Mucosa of descending colon (tissue), 3 donors: ENCODE measurements around the gene ERC2. TPM values are rescaled to one million over a fixed set of nuclear protein-coding genes. Genes with fewer than 3 reads are reported as not detected.

Source experiments
- ATAC-seq: fragments of 200-7000 bp; cut with Tn5 transposase; one replicate; pipeline ENCODE4 v1.9.1; 2020; ENCODE audit warnings: mild to moderate bottlenecking, moderate library complexity
- DNase-seq, 3 donors: peaks; one replicate each; pipeline ENCODE4 v3.0.0-alpha.2; 2020
- H3K36me3 ChIP-seq: fragments of 200-600 bp; one replicate; pipeline ENCODE4 v1.8.0; 2021; ENCODE audit warnings: low read depth, mild to moderate bottlenecking
- H3K4me1 ChIP-seq: fragments of 200-600 bp; one replicate; pipeline ENCODE4 v1.8.0; 2021; ENCODE audit warnings: low read depth, mild to moderate bottlenecking
- H3K4me3 ChIP-seq: fragments of 200-600 bp; one replicate; pipeline ENCODE4 v1.8.0; 2021; ENCODE audit warnings: mild to moderate bottlenecking
- H3K9me3 ChIP-seq: fragments of 200-600 bp; one replicate; pipeline ENCODE4 v1.8.0; 2021; ENCODE audit warnings: mild to moderate bottlenecking
- intact Hi-C, 2 donors: fragments of 100-400 bp; cut with DNase I in 1 of 2; cut with micrococcal nuclease in 1 of 2; formaldehyde crosslinking; loops; one replicate each; pipeline versions ENCODE4 v1.11.0 to v1.11.1; 2022; cut with DNase I, micrococcal nuclease
- total RNA-seq, 3 donors: library from RNA; stranded (reverse); fragmentation: NEBNext Ultra II Directional in 2 of 3; extraction: Animal tissue kit (Norgen Biotek cat#: 25700) in 2 of 3; gene quantifications; one replicate each; pipeline versions ENCODE4 v1.2.1 to v1.2.4, GENCODE V29; 2021 to 2023
- TF ChIP-seq, protein P1 (sequence below): fragments of 200-600 bp; IDR thresholded peaks from one replicate; pipeline ENCODE4 v1.8.0; 2022; ENCODE audit warnings: antibody characterized with exemption, mild to moderate bottlenecking
- donor health status: DM: no; HTN: no; CAD: no; lungs with moderate emphysema.
- donor health status: DM: no; HTN: no; CAD: no.
- donor health status: DM: no; HTN: yes; CAD: no.

ERC2 gene
- total RNA-seq, 3 donors from 2014 or later, result 0.06 to 1.8 (median 0.43) TPM

DNA sequence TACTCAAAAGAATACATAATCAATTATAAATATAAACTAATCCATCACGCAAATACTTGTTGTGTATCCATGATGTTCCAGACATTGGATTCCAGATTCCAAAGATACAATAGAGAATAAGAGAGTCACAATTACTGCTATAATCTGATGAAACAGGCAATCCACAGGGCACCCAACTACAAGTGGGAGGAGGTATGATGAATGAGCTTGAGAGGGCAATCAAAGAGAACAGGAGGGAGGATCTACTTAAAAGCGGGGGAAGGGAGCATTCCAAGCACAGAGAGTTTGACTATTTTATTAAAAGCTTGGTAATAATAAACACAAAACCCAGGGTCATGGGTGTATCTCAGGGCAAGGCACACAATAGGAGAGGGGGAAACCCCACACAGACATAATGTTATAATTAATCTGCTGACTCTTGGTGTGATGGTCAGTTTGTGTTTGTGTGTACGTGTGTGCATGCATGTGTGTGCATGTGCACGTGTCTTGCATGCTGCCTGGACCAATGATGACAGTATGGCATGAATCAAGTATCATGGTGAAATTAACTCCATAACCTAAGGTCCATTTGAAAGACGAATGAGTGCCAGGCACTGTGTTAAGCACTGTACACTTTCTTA lies 655.8 kb downstream of the ERC2 start:
- H3K4me3 ChIP-seq, result no peak overlapping the region
- ATAC-seq, result no peak
- TF ChIP-seq, protein P1, sequence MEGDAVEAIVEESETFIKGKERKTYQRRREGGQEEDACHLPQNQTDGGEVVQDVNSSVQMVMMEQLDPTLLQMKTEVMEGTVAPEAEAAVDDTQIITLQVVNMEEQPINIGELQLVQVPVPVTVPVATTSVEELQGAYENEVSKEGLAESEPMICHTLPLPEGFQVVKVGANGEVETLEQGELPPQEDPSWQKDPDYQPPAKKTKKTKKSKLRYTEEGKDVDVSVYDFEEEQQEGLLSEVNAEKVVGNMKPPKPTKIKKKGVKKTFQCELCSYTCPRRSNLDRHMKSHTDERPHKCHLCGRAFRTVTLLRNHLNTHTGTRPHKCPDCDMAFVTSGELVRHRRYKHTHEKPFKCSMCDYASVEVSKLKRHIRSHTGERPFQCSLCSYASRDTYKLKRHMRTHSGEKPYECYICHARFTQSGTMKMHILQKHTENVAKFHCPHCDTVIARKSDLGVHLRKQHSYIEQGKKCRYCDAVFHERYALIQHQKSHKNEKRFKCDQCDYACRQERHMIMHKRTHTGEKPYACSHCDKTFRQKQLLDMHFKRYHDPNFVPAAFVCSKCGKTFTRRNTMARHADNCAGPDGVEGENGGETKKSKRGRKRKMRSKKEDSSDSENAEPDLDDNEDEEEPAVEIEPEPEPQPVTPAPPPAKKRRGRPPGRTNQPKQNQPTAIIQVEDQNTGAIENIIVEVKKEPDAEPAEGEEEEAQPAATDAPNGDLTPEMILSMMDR, result no peak
- no peaks in the 10 kb centered on the region for H3K9me3 ChIP-seq
- no peaks in the 10 kb centered on the region for H3K4me1 ChIP-seq
- intact Hi-C loops, result no loop called here
- no peaks in the 10 kb centered on the region for H3K36me3 ChIP-seq
- DNase-seq, result no peak

DNA sequence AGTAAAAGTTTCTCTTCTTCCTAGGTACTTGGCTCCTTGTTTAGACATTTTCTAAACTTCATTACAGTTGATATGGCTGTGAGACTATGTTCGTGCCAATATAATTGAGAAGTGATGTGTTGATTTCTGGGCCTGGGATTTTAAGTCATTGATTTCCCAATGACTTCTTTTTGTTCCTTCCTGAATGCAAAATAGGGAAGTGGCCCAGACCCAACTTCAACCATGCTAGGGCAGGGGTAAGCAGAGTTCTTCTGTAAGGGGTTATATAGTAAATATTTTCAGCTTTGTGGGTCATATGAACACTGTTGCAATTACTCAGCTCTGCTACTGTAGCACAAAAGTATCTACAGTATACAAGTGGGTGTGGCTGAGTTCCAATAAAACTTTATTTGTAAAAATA lies 661.1 kb downstream of the ERC2 start:
- no peaks in the 10 kb centered on the region for H3K4me1 ChIP-seq
- no peaks in the 10 kb centered on the region for H3K36me3 ChIP-seq
- no peak for DNase-seq
- TF ChIP-seq, protein P1, result no peak
- no peak overlapping the region for H3K4me3 ChIP-seq
- no peaks in the 10 kb centered on the region for H3K9me3 ChIP-seq
- intact Hi-C loops, result no loop called here
- no peak for ATAC-seq

GRCh38 chr3:55805169-55805568 lies 663.1 kb downstream of the ERC2 start:
- no peaks in the 10 kb centered on the region for H3K36me3 ChIP-seq
- H3K4me1 ChIP-seq, result no peaks in the 10 kb centered on the region
- DNase-seq (no peak), ATAC-seq (no peak)
- no peak overlapping the region for H3K4me3 ChIP-seq
- intact Hi-C loops, result no loop called here
- H3K9me3 ChIP-seq, result no peaks in the 10 kb centered on the region
- TF ChIP-seq, protein P1, result no peak

GRCh38 chr3:55804170-55805095 lies 663.8 kb downstream of the ERC2 start:
- intact Hi-C loops, result no loop called here
- no peak overlapping the region for H3K4me3 ChIP-seq
- peak; percentile 24 for ATAC-seq
- H3K9me3 ChIP-seq, result no peaks in the 10 kb centered on the region
- no peak for DNase-seq
- H3K36me3 ChIP-seq, result no peaks in the 10 kb centered on the region
- no peaks in the 10 kb centered on the region for H3K4me1 ChIP-seq
- TF ChIP-seq, protein P1, result no peak

DNA sequence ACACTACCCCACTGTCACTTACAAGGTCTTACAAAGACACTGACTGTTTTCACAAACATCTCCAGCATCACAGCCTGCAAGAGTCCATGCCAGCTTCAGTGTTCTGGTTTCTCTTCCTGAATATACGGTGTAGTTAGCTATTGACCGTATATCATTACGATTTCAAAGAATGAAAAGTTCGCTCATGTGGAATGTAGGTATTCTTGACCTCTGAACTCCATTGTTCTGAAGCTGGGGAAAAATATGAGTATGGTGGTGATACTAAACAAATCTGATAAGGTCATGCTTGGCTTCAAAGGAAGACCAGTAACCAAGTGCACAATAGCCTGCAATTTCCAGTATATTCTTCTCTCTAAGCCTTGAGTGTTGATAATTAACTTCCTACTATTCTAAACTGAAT lies 665.5 kb downstream of the ERC2 start:
- TF ChIP-seq, protein P1, result no peak
- H3K36me3 ChIP-seq, result no peaks in the 10 kb centered on the region
- H3K4me1 ChIP-seq, result no peaks in the 10 kb centered on the region
- DNase-seq (no peak), ATAC-seq (no peak)
- no peaks in the 10 kb centered on the region for H3K9me3 ChIP-seq
- no peak overlapping the region for H3K4me3 ChIP-seq
- intact Hi-C loops, result no loop called here
